Coronary artery (tissue), 2 donors: ENCODE results near the gene IKZF3.
"Not testable (repeated sequence)": the region's sequence is repeated elsewhere in the genome, so short reads cannot be mapped to it uniquely, and the experiment has no call there.

Experiments
- DNase-seq: peaks from one replicate; pipeline ENCODE4 v3.0.0-alpha.2; 2017; ENCODE audit warnings: low spot score
- H3K27ac ChIP-seq, 2 donors: fragments of 200-600 bp; sonication (generic); one replicate each; pipeline ENCODE4 v1.5.1; 2016 to 2019
- H3K4me3 ChIP-seq: fragments of 200-600 bp; sonication (generic); 2 replicates; pipeline ENCODE4 v1.5.1; 2016; ENCODE audit warnings: mild to moderate bottlenecking, moderate library complexity
- TF ChIP-seq, protein P1 (sequence below): fragments of 200-600 bp; sonication (generic); IDR thresholded peaks from one replicate; pipeline ENCODE4 v1.5.1; 2019; ENCODE audit warnings: antibody characterized with exemption

Gene IKZF3

DNA sequence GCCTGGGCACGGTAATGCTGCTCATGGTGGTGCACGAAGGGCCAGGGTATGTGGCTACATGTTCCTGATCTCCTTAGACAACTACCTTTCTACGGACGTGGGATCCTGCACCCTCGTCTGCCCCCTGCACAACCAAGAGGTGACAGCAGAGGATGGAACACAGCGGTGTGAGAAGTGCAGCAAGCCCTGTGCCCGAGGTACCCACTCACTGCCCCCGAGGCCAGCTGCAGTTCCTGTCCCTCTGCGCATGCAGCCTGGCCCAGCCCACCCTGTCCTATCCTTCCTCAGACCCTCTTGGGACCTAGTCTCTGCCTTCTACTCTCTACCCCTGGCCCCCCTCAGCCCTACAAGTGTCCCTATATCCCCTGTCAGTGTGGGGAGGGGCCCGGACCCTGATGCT, 152.3 kb downstream of the IKZF3 start:
- TF ChIP-seq, protein P1, sequence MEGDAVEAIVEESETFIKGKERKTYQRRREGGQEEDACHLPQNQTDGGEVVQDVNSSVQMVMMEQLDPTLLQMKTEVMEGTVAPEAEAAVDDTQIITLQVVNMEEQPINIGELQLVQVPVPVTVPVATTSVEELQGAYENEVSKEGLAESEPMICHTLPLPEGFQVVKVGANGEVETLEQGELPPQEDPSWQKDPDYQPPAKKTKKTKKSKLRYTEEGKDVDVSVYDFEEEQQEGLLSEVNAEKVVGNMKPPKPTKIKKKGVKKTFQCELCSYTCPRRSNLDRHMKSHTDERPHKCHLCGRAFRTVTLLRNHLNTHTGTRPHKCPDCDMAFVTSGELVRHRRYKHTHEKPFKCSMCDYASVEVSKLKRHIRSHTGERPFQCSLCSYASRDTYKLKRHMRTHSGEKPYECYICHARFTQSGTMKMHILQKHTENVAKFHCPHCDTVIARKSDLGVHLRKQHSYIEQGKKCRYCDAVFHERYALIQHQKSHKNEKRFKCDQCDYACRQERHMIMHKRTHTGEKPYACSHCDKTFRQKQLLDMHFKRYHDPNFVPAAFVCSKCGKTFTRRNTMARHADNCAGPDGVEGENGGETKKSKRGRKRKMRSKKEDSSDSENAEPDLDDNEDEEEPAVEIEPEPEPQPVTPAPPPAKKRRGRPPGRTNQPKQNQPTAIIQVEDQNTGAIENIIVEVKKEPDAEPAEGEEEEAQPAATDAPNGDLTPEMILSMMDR: no peak
- no peak for DNase-seq
- Histone ChIP-seq H3K4me3 (no peak overlapping the region), H3K27ac (no peak overlapping the region)

DNA sequence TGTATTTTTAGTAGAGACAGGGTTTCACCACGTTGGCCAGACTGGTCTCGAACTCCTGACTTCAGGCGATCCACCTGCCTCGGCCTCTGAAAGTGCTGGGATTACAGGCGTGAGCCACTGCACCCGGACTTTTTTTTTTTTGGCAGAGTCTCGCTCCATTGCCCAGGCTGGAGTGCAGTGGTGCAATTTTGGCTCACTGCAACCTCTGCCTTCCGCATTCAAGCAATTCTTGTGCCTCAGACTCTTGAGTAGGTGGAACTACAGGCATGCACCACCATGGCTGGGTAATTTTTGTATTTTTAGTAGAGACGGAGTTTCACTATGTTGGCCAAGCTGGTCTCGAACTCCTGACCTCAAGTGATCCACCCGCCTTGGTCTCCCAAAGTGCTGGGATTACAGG, 153.0 kb downstream of the IKZF3 start:
- H3K27ac ChIP-seq, DNase-seq, H3K4me3 ChIP-seq: not testable (repeated sequence)

DNA sequence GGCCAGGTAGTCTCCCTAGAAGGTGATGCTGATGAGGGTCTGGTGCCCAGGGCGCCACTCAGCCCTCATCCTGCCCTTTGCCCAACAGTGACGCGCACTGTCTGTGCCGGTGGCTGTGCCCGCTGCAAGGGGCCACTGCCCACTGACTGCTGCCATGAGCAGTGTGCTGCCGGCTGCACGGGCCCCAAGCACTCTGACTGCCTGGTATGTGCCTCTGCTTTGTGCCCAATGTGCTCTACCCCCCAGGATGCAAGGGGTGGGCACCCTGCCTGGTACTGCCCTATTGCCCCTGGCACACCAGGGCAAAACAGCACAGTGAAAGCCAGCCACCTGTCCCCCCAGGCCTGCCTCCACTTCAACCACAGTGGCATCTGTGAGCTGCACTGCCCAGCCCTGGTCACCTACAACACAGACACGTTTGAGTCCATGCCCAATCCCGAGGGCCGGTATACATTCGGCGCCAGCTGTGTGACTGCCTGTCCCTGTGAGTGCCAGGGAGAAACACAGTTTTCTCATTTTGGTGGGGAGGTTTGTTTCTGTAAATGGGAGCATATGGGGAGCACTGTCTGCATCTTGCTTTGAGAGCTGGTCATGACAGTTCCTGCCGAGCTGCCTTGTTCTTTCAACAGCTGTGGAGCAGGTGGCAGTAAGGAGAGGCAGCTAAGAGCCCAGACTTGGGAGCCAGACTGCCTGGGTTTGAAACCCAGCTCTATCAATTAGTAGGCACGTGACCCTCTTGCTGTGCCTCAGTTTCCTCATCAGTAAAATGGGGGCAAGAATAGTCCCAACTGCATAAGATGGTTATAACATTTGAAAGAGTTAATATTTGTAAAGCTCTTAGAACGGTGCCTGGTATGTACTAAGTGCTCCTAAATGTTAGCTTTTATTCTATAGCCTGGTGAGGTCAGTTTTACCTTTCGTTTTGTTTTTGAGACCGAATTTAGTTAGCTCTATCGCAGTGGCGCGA, 153.8 kb downstream of the IKZF3 start:
- Histone ChIP-seq H3K4me3 (no peak overlapping the region), H3K27ac (no peak overlapping the region)
- DNase-seq: no peak
- TF ChIP-seq, protein P1: no peak

DNA sequence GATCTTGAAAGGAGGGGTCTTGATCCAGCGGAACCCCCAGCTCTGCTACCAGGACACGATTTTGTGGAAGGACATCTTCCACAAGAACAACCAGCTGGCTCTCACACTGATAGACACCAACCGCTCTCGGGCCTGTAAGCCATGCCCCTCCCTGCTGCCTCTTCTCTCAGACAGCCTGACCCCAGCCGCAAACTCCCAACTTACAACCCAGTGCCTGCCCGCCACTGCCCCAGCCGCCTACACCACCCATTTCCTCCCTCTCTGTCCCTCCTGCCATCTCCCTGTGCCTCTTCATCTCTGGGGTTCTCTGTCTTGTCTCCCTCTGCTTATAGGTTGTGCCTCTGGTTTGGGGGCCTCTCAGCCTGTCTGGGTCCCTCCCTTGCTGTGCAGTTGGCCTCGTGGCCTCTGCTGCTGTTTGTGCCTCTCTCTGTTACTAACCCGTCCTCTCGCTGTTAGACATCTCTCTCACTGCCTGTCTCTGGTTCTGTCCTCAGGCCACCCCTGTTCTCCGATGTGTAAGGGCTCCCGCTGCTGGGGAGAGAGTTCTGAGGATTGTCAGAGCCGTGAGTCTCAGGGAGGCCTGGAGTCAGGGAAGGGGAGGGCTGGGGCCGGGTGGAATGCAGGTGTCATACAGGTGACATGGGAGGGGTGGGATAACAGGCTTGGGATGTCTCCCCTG, 154.7 kb downstream of the IKZF3 start:
- no peak overlapping the region for H3K27ac ChIP-seq
- DNase-seq: no peak

More for the DNA sequence above, 154.7 kb downstream of the IKZF3 start:
- no peak overlapping the region for H3K4me3 ChIP-seq
- TF ChIP-seq, protein P1: no peak
